ENCODE data around the gene CDC5L.

Gene CDC5L

DNA sequence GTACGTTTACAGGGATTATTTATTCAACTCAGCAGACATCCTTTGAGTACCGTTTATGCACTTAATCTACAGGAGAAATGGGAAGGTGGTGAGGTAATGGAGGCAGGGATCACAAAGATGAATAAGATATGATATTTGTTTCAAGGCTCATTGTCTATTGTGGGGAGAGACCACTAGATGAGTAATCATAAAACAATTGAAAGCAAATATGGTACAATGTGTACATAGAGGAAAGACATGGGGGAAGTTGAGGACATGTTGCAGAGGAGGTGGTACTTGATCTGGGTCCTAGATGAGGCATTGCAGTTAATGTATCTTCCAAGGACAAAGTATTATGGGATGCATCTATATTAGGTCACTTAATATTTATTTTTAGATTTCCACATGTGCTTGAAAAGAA lies 13.7 kb upstream of the CDC5L start:
- no peak for DNase-seq (ENCODE audit: low read depth in 2 of 2)

DNA sequence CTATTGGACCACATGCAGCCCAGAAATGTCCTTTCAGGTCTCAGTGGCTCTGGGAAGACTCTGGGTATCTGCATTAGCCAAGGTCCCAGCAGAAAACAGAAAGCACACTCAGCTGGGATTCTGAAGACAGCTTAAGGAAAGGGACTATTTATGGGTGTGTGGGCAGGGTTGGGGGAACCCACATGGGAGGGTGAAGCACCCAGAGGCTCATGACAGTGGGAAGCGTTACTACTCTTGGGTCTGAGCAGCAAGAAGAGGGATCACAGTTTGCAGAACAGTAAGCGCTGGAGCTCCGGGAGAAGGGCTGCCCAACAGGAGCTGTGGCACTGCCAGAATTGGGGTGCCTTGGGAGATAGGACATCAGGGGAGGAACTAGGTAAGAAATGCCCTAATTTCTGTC lies 12.4 kb upstream of the CDC5L start:
- DNase-seq (ENCODE audit: low read depth in 2 of 2): no peak

DNA sequence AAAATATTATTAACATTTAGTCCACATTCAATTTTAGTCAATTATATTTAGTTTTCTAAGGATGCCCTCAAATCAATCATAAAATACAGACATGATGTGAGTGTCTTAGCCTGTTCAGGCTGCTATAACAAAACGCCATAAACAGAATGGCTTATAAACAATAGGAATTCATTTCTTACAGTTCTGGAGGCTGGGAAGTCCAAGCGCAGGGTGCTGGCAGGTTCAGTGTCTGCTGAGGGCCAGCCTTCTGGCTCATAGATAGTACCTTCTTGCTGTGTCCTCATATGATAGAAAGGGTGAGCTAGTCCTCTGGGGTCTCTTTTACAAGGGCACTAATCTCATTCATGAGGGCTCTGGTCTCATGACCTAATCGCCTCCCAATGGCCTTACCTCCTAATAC lies 10.0 kb upstream of the CDC5L start:
- no peak for DNase-seq (ENCODE audit: low read depth in 2 of 2)

DNA sequence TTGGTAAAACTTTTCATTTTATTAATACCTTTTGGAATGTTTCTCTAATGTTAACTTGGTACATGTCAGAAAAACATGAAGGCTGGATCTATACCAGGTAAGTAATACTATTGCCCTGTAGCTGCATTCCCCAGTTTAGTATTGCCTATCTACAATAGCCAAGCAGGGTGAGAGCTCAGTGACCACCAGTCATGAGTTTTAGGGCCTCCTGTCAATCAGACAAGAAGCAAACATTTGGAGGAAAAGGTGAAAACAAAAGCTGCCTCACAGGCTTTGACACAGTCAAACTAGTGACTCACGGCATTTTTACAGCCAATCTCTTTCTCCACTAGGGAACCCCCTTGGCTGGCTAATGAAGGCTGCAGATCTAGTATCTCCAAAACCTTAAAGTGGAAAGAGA lies 9.5 kb upstream of the CDC5L start:
- DNase-seq (ENCODE audit: low read depth in 2 of 2): no peak

DNA sequence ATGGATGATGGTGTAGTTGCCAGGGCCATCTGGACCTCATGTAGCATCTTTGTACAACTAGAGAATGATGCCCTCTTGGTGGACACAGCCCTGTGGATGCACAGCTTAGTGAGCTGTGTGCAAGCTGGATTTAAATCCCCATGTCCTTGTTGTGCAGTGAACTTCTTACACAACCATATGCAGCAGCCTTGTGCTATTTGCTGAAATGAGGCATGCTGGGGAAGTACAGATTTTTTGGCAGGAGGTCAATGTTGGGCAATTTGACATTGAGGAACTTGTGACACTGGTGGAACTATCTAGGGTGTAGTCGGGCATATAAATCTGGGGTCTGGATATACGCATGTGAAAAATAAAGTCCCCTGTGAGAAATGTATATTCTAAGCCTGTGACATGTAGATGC lies 5.8 kb upstream of the CDC5L start:
- DNase-seq (ENCODE audit: low read depth in 2 of 2): no peak

DNA sequence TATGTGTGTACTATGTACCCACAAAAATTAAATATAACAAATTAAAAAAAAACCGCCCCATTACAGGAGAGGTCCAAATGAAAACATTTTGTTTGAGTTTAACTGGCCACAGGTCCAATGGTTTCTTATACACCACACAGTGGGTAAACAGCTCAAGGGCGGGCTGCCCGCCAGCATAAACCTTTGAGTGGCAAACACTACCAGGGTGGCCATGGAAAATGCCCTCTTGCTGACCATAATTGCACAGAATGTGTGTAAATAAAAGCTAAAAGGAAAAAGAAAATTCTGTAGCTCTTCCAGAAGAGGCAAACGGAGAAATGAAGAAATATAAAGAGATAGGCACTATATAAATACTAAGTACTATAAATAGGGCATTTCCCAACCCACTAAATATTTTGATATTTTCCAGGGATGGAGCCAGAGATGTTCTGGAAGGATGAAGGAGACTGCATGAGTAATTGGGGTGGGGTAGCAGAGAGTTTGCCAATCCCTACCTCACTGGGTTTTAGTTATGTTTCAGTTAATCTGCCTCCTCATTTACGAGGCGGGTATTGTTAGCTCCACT lies 1.1 kb upstream of the CDC5L start:
- no peak for DNase-seq (ENCODE audit: low read depth in 2 of 2)

DNA sequence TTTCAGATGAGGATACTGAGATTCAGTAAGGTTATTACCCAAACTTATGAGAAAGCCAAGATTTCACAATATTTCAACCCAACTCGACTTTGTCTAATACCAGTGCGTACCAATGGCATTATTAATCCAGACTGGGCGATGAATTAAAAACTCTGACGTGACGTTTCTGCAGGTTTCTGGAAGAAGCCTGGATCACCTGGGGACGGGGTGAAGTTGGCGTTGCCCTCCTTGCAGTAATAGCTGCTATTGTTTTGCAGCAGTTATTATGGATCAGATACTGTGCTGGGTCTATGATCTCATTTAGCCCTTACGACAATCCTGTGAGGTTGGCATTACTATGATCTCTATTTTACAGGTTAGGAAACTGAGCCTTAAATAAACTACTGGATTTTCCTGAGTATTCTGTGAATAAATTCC lies 569 bp upstream of the CDC5L start:
- no peak for DNase-seq (ENCODE audit: low read depth in 2 of 2)

DNA sequence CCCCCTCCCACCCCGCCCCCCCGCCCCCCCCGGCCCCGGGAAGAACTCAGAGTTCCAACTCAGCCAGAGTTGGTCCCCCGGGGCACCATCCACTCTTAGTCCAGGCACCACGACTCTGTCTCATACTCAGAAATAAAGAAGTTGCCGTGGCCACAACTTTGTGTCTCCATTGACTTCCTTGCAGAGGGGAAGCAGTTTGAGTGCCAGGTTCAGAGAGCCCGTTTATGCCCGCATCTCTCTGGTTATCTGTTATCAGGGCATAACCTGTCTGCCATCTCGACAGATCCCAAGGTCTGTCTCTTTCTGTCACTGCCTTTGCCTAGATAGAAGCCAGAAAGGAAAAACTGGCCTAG lies 605 bp downstream of the CDC5L start:
- DNase-seq (ENCODE audit: low read depth in 2 of 2): no peak

DNA sequence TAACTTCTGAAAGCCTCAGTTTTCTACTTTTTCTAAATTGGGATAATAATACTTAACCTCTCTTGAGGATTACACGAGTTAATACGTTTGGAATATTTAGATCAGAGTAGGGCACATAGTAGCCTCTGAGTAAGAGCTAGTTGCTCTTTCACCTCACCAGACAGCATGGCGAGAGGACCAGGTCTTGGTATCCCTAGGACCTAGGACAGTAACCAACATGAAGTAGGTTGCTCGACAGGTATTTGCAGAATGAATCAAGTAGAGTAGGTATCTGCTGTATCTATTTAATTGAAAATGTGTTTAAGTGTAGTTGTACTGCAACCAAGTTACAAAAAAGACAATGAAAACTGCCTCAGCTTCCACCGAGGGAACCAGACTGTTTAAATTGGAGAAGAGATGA lies 1.4 kb downstream of the CDC5L start:
- DNase-seq (ENCODE audit: low read depth in 2 of 2): no peak

DNA sequence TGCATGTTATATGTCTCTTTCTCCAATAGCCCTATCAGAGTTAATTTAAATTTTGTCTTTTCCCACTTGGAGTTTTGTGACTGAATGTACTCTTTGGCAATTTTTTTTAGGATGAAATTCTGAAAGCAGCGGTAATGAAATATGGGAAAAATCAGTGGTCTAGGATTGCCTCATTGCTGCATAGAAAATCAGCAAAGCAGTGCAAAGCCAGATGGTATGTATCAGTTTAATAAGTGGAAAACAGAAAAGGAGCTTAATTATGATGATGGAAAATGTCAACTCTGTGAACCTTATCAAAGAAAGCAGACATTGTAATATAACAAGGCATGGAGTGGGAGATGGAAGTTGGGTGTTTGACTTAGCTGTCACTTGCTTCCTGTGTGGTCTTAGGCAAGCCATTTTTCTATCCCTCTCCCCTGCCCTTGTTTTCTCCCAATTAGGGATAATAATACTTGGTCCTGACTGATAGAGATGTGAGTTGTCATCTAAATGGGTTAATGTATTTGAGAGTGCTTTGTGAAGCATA lies 2.7 kb downstream of the CDC5L start:
- no peak for DNase-seq (ENCODE audit: low read depth in 2 of 2)

DNA sequence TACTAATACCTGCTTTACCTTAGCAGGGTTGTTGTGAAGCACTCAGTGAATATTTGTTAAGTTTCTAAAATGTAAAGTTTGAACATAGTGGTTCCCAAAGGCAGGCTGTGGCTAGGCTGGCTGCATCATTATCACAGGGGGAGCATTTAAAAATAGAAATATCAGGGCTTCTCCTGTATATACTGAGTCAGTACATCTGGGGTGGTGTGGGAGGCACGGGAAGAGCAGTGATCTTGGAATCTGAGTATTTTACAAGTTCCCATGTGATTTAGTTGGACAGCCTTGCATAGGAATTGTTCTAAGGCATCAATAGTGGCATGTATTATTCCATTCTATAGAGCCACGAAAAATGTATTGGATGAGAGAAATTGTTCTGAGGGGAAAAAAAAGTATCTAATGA lies 8.0 kb downstream of the CDC5L start:
- DNase-seq (ENCODE audit: low read depth in 2 of 2): no peak

DNA sequence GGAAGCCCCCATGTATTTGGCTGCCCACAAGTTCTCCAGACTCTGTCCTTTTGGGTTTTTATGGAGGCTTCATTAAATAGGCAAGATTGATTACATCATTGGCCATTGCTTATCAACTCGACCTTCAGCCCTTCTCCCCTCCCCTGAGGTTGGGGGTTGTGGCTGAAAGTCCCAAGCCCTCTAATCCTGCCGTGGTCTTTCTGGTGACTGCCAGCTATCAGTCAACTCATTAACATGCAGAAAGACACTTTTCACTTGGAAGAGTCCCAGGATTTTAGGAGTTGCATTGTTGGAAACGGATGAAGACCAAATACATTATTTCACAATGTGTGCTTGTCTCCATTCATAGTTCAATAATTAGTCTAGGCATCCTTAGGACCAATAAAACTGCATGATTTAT lies 9.5 kb downstream of the CDC5L start:
- DNase-seq (ENCODE audit: low read depth in 2 of 2): no peak

DNA sequence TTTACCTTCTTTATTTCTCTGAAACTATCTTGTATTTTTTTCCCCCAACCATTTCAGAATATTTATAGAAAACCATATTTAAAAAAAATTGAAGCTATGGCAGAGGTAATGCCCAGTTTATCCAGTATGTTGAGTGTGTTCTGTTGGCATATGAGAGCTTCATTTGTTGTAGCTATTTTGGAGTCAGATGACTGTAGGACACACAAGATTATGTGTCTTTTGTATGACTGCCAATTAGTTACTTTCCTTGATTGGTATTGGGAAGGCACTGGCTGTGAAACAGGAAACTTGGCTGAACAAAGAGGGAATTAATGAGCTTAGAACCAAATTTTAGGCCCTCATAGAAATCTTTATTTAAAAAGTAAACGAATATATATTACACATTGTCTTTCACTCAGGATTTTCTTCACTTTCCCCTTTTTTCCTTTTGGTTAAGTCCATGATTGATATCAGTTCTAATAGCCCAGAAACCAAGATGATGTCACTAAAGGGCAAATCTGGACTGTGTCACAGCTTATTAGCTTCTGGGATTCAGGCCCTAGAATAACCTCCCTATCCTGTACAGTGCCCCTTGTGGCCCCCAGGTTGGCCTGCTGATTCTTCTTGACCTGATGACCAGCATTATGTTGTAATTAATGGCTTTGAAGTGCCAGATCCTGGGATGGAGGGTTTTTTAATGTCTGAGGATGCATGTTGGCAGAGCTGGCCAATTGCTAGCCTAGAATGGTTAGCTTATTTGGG lies 10.1 kb downstream of the CDC5L start:
- DNase-seq (ENCODE audit: low read depth in 2 of 2): no peak

DNA sequence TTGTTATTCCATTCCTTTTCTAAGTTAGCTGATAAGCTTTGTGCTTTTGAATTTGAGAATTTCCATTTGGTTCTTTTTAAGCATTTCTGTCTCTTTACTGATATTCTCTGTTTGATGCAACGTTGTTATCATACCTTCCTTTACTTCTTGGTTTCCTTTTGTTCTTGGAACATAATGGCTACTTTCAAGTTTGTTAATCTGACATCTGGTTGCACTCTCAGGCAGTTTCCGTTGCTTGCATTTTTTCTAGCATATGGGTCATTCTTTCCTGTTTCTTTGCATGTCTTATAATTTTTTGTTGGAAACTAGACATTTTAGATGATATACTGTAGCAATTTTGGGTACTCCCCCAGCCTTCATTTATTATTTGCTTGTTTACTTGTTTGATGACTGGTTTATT lies 12.5 kb downstream of the CDC5L start:
- no peak for DNase-seq (ENCODE audit: low read depth in 2 of 2)

DNA sequence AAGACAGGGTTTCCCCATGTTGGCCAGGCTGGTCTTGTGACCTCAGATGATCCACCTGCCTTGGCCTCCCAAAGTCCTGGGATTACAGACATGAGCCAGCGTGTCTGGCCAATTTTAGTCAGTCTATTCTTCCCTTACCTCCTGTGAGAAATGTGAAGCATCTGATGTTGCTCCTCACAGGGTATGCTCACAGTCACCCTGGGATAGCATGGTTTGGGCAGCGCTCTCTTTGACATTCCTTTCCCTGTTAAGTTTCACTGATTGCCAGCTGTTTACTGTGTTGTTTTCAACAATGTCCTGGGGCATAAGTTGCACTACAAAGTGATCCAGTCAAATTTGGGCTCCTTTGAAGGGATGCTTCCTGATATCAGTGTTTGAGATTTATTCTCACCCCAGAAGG lies 13.1 kb downstream of the CDC5L start:
- no peak for DNase-seq (ENCODE audit: low read depth in 2 of 2)

DNA sequence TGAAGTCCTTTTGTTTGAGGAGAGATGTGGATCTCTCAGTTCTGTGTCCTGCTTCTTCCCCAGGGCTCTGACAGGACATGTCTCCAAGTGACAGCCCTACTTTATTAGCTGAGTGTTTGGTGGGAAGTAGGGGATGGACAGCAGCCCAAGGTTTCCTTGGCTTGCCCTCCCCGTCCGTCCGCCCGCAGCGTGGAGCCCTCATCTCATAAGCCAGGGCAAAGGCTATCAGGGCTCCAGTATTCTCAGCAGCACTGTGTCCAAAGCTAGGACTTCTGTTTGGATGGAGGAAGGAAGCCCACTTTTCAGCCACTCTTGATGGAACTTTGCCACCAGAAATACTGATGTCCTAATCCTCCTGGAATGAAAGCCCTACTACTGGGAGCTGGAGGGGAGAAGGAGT lies 13.6 kb downstream of the CDC5L start:
- no peak for DNase-seq (ENCODE audit: low read depth in 2 of 2)

DNA sequence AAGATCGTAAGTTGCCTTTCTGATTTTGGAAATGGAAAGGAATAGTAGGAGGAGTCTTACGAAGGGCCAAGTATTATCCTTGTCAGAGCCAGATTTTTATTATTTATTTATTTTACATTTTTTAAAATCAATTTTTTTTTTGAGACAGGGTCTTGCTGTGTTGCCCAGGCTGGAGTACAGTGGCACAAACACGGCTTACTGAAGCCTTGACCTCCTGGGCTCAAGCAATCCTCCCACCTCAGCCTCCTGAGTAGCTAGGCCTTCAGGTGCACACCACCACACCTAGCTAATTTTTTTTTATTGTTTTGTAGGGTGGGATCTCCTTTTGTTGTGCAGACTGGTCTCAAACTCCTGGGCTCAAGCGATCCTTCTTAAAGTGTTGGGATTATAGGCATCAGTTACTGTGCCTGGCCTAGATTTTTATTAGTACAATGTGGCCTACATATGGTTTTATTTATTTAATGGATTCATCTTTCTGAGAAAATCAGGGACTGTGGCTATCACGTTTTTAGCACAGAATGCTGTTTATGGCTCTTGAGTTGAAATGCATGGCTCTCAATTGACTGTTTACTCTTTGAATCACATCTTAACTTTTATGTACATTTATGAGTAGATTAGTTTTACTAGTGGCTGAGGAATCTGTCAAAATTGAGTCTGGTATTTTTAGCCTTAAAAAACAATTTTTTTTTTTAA lies 16.7 kb downstream of the CDC5L start:
- DNase-seq (ENCODE audit: low read depth in 2 of 2): no peak

DNA sequence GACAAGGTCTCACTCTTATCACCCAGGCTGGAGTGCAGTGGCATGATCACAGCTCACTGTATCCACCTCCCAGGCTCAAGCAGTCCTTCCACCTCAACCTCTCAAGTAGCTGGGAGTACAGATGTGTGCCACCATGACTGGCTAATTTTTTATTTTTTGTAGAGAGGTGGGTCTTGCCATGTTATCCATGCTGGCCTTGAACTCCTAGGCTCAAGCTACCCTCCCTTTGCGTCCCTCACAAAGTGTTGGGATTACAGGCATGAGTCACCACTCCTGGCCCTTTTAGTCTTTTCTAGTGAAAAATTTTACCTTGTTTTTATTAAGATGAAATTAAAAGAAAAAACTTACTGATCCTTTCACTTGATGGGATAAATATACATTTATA lies 17.2 kb downstream of the CDC5L start:
- no peak for DNase-seq (ENCODE audit: low read depth in 2 of 2)

DNA sequence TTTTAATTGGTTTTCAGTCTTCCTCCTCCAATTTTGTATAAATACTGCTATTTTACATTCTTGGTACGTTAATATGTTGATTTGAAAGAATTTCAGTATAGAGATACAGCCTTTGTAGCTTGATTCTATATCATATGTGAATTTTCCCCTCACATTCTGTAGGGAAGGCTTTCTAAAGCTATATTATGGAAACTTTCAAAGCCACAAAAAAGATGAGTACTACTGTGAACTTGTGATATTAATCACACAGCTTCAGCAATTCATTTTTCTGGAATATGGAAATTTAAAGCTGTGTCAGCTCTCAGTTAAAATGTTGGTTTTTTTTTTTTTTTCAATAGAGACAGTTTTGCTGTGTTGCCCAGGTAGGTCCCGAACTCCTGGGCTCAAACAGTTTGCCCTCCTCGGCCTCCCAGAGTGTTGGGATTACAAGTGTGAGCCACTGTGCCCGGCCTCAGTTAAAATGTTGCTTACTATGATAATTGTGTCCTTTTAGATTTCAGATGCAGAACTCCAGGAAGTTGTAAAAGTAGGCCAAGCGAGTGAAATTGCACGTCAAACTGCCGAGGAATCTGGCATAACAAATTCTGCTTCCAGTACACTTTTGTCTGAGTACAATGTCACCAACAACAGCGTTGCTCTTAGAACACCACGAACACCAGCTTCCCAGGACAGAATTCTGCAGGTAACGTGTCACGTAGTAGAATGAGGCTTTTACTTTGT lies 20.6 kb downstream of the CDC5L start:
- DNase-seq (ENCODE audit: low read depth in 2 of 2): no peak

DNA sequence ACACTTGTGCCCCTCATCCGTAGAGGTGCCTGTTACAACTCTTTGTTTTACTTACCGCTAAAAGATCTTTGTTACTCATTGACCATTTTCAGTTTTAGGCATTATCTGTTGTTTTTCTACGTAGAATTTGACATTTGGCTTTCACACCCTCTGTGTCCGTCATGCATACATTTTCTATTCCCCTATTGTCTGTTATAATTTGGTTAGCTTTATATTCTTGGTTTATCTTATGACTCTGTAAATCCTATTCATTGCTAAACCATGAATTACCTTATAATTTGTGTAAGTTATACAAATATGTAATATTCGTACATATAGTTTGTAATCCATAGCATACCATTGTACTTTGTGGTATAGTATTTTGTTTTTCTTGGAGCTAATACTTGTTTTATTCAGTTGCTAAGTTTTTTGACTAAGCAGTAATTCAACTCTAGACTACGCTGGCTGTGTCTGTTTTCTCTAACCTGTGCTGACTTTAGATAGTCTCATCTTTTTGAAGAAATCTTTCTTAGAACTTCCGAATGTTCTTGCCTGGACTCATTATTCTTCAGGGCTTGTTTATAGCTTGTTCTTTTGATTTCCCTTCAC lies 21.8 kb downstream of the CDC5L start:
- DNase-seq (ENCODE audit: low read depth in 2 of 2): no peak

DNA sequence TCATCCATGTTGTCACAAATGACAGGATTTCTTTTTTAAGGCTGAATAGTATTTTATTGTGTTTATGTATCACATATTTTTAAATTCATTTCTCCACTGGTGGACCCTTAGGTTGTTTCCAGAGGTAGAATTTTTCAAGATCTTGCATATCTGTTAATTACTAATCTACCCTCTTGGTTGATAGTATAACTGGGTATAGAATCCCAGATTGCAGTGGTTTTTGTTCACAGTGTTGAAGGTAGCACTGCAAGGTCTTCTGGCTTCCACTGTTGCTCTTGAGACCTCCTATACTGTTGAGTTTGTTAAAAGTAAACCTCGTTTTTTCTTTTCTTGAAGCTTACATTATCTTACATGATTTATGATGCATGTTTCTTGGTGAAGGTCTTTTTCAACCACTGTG lies 22.9 kb downstream of the CDC5L start:
- no peak for DNase-seq (ENCODE audit: low read depth in 2 of 2)

DNA sequence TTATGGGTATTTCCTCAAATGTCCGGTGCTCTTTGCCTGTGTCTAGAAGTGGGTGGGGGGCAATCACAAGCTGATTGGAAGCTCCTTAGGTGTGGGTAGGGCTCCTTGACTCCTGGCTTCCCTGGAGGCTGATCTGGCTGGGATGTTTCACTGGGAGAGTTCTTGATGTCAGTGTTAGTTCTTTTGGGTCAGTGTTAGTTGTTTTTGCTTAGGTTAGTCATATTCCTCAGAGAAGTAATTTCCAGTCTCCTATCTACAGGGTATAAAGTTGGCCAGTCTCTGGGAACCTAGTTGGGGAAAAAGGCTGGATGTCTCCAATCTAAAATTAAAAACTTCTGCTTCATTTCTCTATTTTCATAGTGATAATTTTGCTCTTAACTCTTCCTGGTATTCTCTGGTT lies 23.6 kb downstream of the CDC5L start:
- DNase-seq (ENCODE audit: low read depth in 2 of 2): no peak

Measured in stimulated activated CD4-positive, alpha-beta T cell treated with anti-CD3 and anti-CD28 coated beads, Interleukin-1b, Interleukin-23, amount 100 ng/mL, for 1 hour (primary cell).